ENCODE measurements around the gene PLA2G5.

The PLA2G5 gene

DNA sequence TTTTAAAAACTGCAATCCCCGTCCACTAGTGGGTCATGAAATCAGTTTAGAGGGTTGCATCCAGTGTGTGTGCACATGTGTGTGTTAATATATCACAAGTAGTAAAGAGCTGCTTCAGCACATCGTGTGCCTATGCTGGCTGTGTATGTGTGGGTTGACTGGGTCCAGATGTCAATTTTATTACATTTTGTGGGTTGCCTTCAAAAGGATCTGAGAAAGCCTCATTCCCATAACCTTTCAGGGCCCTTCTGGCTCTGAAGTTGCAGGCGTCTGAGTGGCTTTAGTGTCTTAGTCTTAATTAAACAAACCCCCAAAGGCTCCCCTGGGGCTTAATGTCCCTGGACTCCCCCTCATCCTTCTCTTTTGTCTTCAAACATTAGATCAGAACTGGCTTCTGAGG lies 29.5 kb downstream of the PLA2G5 start:
- TF ChIP-seq CTCF (conservative IDR thresholded peaks at IDR 0.05) (no peak), ZFX (IDR thresholded peaks at IDR 0.05) (no peak)
- H3K27ac ChIP-seq: no peak overlapping the region

- no peak for TF ChIP-seq ZFX (IDR thresholded peaks at IDR 0.05)
- peak; percentile 73 for TF ChIP-seq CTCF (conservative IDR thresholded peaks at IDR 0.05)
Measured at GRCh38 chr1:20100632-20101355, 30.8 kb downstream of the PLA2G5 start.

GRCh38 chr1:20102875-20103274 lies 32.9 kb downstream of the PLA2G5 start:
- no peak overlapping the region for H3K27ac ChIP-seq
- TF ChIP-seq ZFX (IDR thresholded peaks at IDR 0.05) (no peak), CTCF (conservative IDR thresholded peaks at IDR 0.05) (no peak)

More at GRCh38 chr1:20100632-20101355, 30.8 kb downstream of the PLA2G5 start:
- H3K27ac ChIP-seq: no peak overlapping the region

- no peak overlapping the region for H3K27ac ChIP-seq
- TF ChIP-seq CTCF (conservative IDR thresholded peaks at IDR 0.05) (no peak), ZFX (IDR thresholded peaks at IDR 0.05) (no peak)
Measured at GRCh38 chr1:20105856-20106255, 35.9 kb downstream of the PLA2G5 start.

- TF ChIP-seq CTCF (conservative IDR thresholded peaks at IDR 0.05) (no peak), ZFX (IDR thresholded peaks at IDR 0.05) (no peak)
- no peak overlapping the region for H3K27ac ChIP-seq
Measured at GRCh38 chr1:20107351-20107750, 37.4 kb downstream of the PLA2G5 start.

GRCh38 chr1:20107796-20108195 lies 37.8 kb downstream of the PLA2G5 start:
- H3K27ac ChIP-seq: no peak overlapping the region
- TF ChIP-seq ZFX (IDR thresholded peaks at IDR 0.05) (no peak), CTCF (conservative IDR thresholded peaks at IDR 0.05) (no peak)

GRCh38 chr1:20108366-20109123 lies 38.6 kb downstream of the PLA2G5 start:
- H3K27ac ChIP-seq: no peak overlapping the region
- no peak for TF ChIP-seq CTCF (conservative IDR thresholded peaks at IDR 0.05)
- TF ChIP-seq ZFX (IDR thresholded peaks at IDR 0.05): no peak
